ENCODE measurements around the gene HBG1. TPM values are rescaled to one million over a fixed set of nuclear protein-coding genes. Genes with fewer than 3 reads are reported as not detected.

Gene HBG1
- total and polyA plus RNA-seq, 10 of the 15 experiments (the other 5 are each of a cell fraction or from before 2014, with no cell fraction given) = 0.84 to 2.3 (median 1.9) TPM; not detected in 5

DNA sequence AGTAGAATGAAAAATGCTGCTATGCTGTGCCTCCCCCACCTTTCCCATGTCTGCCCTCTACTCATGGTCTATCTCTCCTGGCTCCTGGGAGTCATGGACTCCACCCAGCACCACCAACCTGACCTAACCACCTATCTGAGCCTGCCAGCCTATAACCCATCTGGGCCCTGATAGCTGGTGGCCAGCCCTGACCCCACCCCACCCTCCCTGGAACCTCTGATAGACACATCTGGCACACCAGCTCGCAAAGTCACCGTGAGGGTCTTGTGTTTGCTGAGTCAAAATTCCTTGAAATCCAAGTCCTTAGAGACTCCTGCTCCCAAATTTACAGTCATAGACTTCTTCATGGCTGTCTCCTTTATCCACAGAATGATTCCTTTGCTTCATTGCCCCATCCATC, 35.0 kb upstream of the HBG1 start (continued):
- TF ChIP-seq, protein P1, sequence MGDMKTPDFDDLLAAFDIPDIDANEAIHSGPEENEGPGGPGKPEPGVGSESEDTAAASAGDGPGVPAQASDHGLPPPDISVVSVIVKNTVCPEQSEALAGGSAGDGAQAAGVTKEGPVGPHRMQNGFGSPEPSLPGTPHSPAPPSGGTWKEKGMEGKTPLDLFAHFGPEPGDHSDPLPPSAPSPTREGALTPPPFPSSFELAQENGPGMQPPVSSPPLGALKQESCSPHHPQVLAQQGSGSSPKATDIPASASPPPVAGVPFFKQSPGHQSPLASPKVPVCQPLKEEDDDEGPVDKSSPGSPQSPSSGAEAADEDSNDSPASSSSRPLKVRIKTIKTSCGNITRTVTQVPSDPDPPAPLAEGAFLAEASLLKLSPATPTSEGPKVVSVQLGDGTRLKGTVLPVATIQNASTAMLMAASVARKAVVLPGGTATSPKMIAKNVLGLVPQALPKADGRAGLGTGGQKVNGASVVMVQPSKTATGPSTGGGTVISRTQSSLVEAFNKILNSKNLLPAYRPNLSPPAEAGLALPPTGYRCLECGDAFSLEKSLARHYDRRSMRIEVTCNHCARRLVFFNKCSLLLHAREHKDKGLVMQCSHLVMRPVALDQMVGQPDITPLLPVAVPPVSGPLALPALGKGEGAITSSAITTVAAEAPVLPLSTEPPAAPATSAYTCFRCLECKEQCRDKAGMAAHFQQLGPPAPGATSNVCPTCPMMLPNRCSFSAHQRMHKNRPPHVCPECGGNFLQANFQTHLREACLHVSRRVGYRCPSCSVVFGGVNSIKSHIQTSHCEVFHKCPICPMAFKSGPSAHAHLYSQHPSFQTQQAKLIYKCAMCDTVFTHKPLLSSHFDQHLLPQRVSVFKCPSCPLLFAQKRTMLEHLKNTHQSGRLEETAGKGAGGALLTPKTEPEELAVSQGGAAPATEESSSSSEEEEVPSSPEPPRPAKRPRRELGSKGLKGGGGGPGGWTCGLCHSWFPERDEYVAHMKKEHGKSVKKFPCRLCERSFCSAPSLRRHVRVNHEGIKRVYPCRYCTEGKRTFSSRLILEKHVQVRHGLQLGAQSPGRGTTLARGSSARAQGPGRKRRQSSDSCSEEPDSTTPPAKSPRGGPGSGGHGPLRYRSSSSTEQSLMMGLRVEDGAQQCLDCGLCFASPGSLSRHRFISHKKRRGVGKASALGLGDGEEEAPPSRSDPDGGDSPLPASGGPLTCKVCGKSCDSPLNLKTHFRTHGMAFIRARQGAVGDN (IDR thresholded peaks at IDR 0.05) = no peak
- TF ChIP-seq NRF1 (conservative IDR thresholded peaks at IDR 0.05; ENCODE audit: low read depth, low read length) = no peak

GRCh38 chr11:5283882-5284281, 34.2 kb upstream of the HBG1 start:
- intact Hi-C loops (cut with micrococcal nuclease; ENCODE audit: unreplicated experiment) (no loop called here), in situ Hi-C loops (cut with MboI) (no loop called here)
- ChIA-PET POLR2A (no interaction called here), RAD21 (ENCODE audit: unreplicated experiment) (no interaction called here), SMC1A (ENCODE audit: uncharacterized antibody, unreplicated experiment) (no interaction called here), CTCF (interaction anchor here (1.1 kb wide), 1 partner anchor 16 kb away, joined by 3 read pairs; no protein-coding TSS in a partner anchor)
- Histone ChIP-seq H3K4me2 (ENCODE audit: control insufficient read depth, insufficient read depth) (no peak overlapping the region), H3K4me1 (ENCODE audit: control insufficient read depth, insufficient read depth, low read length) (no peaks in the 10 kb centered on the region), H3K27ac (ENCODE audit: control insufficient read depth, insufficient read depth) (no peak overlapping the region), H3K36me3 (ENCODE audit: control insufficient read depth in 2 of 2, insufficient read depth in 2 of 2, low read length in 1 of 2) (no peaks in the 10 kb centered on the region), H3K79me2 (ENCODE audit: control insufficient read depth, insufficient read depth, low read length) (no peaks in the 10 kb centered on the region), H3K9ac (ENCODE audit: control insufficient read depth, insufficient read depth, low read length) (no peak overlapping the region), H2AFZ (ENCODE audit: control insufficient read depth, low read depth, low read length) (no peak overlapping the region), H3K4me3 (no peak overlapping the region), H3K9me3 (replicated peaks; ENCODE audit: control insufficient read depth, insufficient read depth, low read length) (no peaks in the 10 kb centered on the region), H3K27me3 (replicated peaks in 1 of 2; ENCODE audit: control insufficient read depth in 2 of 2, insufficient read depth in 2 of 2, low read length in 1 of 2) (no peaks in the 10 kb centered on the region), H4K20me1 (ENCODE audit: control insufficient read depth, insufficient read depth) (no peaks in the 10 kb centered on the region)
- no TSS peak for BruUV-seq (replicated peaks)
- DNase-seq (ENCODE audit: low read depth, low spot score) (no peak), FAIRE-seq (no peak), ATAC-seq (no peak)
- WGBS (ENCODE audit: insufficient coverage, insufficient replicate concordance, low lambda C conversion rate, missing lambda C conversion rate) = 0% methylated on average over 1 of the region's 1 CpG
- TF ChIP-seq EGR1 (IDR thresholded peaks at IDR 0.05; ENCODE audit: borderline replicate concordance in 1 of 2, low read depth in 2 of 2, low read length in 2 of 2) = no peak
- TF ChIP-seq NFYB (IDR thresholded peaks at IDR 0.05; ENCODE audit: insufficient read depth, low read depth, low read length) = no peak
- TF ChIP-seq ZNF274 (IDR thresholded peaks at IDR 0.05; ENCODE audit: insufficient read depth, insufficient read length) = no peak
- TF ChIP-seq SMAD1 (IDR thresholded peaks at IDR 0.05; ENCODE audit: low read depth, partially characterized antibody) = no peak
- TF ChIP-seq BCL3 (IDR thresholded peaks at IDR 0.05; ENCODE audit: borderline replicate concordance, insufficient read depth, low read depth, low read length, poor library complexity, severe bottlenecking) = no peak
- TF ChIP-seq YY1 (IDR thresholded peaks at IDR 0.05; ENCODE audit: low read depth, low read length) = no peak
- TF ChIP-seq RBBP5 (conservative IDR thresholded peaks at IDR 0.05) = no peak
- TF ChIP-seq SUPT20H (IDR thresholded peaks at IDR 0.05; ENCODE audit: borderline replicate concordance, control insufficient read depth, low read depth, low read length) = no peak
- no peak for TF ChIP-seq HCFC1 (IDR thresholded peaks at IDR 0.05; ENCODE audit: low read length)
- TF ChIP-seq TCF3 (IDR thresholded peaks at IDR 0.05; ENCODE audit: borderline replicate concordance, insufficient read depth, low read depth, low read length) = no peak
- TF ChIP-seq ESRRA (IDR thresholded peaks at IDR 0.05; ENCODE audit: low read length) = no peak
- TF ChIP-seq, protein P2, sequence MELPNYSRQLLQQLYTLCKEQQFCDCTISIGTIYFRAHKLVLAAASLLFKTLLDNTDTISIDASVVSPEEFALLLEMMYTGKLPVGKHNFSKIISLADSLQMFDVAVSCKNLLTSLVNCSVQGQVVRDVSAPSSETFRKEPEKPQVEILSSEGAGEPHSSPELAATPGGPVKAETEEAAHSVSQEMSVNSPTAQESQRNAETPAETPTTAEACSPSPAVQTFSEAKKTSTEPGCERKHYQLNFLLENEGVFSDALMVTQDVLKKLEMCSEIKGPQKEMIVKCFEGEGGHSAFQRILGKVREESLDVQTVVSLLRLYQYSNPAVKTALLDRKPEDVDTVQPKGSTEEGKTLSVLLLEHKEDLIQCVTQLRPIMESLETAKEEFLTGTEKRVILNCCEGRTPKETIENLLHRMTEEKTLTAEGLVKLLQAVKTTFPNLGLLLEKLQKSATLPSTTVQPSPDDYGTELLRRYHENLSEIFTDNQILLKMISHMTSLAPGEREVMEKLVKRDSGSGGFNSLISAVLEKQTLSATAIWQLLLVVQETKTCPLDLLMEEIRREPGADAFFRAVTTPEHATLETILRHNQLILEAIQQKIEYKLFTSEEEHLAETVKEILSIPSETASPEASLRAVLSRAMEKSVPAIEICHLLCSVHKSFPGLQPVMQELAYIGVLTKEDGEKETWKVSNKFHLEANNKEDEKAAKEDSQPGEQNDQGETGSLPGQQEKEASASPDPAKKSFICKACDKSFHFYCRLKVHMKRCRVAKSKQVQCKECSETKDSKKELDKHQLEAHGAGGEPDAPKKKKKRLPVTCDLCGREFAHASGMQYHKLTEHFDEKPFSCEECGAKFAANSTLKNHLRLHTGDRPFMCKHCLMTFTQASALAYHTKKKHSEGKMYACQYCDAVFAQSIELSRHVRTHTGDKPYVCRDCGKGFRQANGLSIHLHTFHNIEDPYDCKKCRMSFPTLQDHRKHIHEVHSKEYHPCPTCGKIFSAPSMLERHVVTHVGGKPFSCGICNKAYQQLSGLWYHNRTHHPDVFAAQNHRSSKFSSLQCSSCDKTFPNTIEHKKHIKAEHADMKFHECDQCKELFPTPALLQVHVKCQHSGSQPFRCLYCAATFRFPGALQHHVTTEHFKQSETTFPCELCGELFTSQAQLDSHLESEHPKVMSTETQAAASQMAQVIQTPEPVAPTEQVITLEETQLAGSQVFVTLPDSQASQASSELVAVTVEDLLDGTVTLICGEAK (IDR thresholded peaks at IDR 0.05; ENCODE audit: borderline replicate concordance) = no peak

Data from GM12878 (cell line).